ENCODE data around the gene SCAMP1. TPM values are rescaled to one million over a fixed set of nuclear protein-coding genes. Genes with fewer than 3 reads are reported as not detected.

SCAMP1 gene
- polyA plus RNA-seq, 1 of the 3 experiments (the other 2 are of a cell fraction) = 11.5 TPM

DNA sequence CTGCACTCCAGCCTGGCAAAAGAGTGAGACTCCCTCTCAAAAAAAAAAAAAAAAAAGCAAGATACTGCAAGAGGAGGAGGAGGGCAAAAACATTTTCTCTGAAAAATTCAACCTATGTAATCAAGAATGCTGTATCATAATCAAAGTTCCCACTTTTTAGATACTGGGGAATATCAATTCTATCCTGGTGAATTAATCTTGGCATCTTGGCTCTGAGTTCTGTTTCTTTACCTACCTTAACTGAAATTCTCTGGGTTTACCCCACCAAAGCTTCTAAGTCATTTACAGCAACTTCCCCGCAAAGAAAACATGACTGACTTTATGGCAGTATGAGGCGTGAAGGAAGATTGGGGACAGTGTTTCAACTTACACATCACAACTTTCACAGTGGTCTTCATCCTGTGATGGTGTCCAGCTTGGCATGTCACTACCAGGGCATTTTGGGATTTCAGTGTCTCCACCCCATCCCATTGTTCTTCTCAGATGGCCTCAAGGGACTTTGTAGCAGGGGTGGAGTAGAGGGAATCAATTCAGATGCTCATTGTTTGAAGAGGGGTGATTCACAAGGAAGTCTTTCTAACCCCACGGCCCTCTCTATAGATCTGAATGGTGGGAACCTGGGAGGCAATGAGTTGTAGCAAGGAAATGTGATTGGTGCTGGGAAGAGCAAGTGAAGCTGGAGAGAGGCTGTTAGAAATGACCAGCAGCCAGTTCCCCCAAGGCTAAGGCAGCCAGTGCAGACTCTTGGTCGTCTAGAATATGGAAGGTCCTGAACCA lies 130.5 kb downstream of the SCAMP1 start (continued):
- TF ChIP-seq EZH2phosphoT487 (IDR thresholded peaks at IDR 0.05; ENCODE audit: borderline replicate concordance, low read depth) (no peak), POLR2AphosphoS5 (IDR thresholded peaks at IDR 0.05; ENCODE audit: low read depth, low read length) (peak; percentile 57; the same call in 1 of the 2 replicates), RCOR1 (IDR thresholded peaks at IDR 0.05; ENCODE audit: low read length) (no peak), GABPA (IDR thresholded peaks at IDR 0.05; ENCODE audit: low read depth) (no peak), TEAD4 (IDR thresholded peaks at IDR 0.05; ENCODE audit: borderline replicate concordance, insufficient read depth) (no peak), MEF2A (IDR thresholded peaks at IDR 0.05; ENCODE audit: borderline replicate concordance, low read depth) (no peak), YY1 (IDR thresholded peaks at IDR 0.05; ENCODE audit: low read depth) (no peak), NRF1 (IDR thresholded peaks at IDR 0.05; ENCODE audit: low read depth, low read length) (no peak), RAD21 (IDR thresholded peaks at IDR 0.05; ENCODE audit: low read length) (no peak), EP300 (IDR thresholded peaks at IDR 0.05; ENCODE audit: borderline replicate concordance in 1 of 2, low read depth in 1 of 2, low read length in 1 of 2) (0 out of 4 replicates have a peak, but pooled peaks of 1 of the 2 experiments have one; percentile 31)
- TF ChIP-seq, protein P1, sequence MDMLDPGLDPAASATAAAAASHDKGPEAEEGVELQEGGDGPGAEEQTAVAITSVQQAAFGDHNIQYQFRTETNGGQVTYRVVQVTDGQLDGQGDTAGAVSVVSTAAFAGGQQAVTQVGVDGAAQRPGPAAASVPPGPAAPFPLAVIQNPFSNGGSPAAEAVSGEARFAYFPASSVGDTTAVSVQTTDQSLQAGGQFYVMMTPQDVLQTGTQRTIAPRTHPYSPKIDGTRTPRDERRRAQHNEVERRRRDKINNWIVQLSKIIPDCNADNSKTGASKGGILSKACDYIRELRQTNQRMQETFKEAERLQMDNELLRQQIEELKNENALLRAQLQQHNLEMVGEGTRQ (IDR thresholded peaks at IDR 0.05; ENCODE audit: borderline replicate concordance, low read depth, low read length) = no peak

DNA sequence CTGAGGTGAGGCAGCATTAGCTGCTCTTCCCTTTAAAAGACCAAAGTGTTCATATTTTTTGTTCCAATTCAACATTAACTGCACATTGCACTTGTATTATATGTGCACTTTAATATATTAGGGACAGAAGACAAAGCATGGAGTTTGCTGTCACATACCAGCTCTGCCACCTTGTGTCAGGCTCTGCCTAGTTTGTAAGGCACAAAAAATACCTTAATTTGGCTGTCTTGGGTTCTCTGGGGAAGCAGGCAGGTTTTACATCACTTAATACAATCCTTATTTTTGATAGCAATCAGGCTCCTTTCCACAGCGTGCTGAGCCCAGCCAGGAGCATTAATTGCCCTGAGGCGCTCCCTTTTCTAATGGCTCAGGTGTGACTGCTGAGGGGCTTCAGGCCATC lies 131.8 kb downstream of the SCAMP1 start:
- ChIA-PET CTCF (interaction anchor here (0.8 to 2.3 kb wide), 7 partner anchors 13 to 135 kb away, joined by 3 to 10 read pairs (median 4); no protein-coding TSS in a partner anchor), POLR2A (no interaction called here)
- 94% methylated on average over 2 of the region's 2 CpGs for WGBS (ENCODE audit: low lambda C conversion rate)
- no peaks in the 10 kb centered on the region for H3K9me2 ChIP-seq
- peak overlapping the region; percentile 14 to 28; a peak in 2 of 4 replicates for H3K27ac ChIP-seq (ENCODE audit: low read depth in 2 of 2, low read length in 1 of 2)
- no peaks in the 10 kb centered on the region for H4K20me1 ChIP-seq (ENCODE audit: insufficient read depth)
- H3K36me3 ChIP-seq (replicated peaks in 1 of 2; ENCODE audit: control insufficient read depth in 1 of 2, insufficient read depth in 2 of 2, low read length in 1 of 2) = peaks cover 26 to 31% of the 10 kb centered on the region in 2 experiments
- no peak overlapping the region for H3K4me3 ChIP-seq (ENCODE audit: low read depth in 2 of 2, low read length in 1 of 2)
- TF ChIP-seq MXI1 (IDR thresholded peaks at IDR 0.05; ENCODE audit: low read depth, low read length) (no peak), YY1 (IDR thresholded peaks at IDR 0.05; ENCODE audit: low read depth) (no peak), RAD21 (IDR thresholded peaks at IDR 0.05; ENCODE audit: low read length) (peak; percentile 39; the same call in 1 of the 2 replicates)
- H3F3A ChIP-seq (replicated peaks; ENCODE audit: insufficient read depth) = peaks cover 4% of the 10 kb centered on the region
- H3K27me3 ChIP-seq (ENCODE audit: insufficient read depth) = no peaks in the 10 kb centered on the region
- peaks cover 5 to 22% of the 10 kb centered on the region in 2 experiments; a peak in 1 of 4 replicates for H3K4me1 ChIP-seq (ENCODE audit: control insufficient read depth in 1 of 2, insufficient read depth in 2 of 2, low read depth in 1 of 2, low read length in 1 of 2)
- no peaks in the 10 kb centered on the region for H3K9me3 ChIP-seq
- H3K79me2 ChIP-seq (ENCODE audit: insufficient read depth) = peaks cover 78% of the 10 kb centered on the region
- no peak overlapping the region for H3K9ac ChIP-seq
- H2AFZ ChIP-seq (ENCODE audit: low read depth) = no peak overlapping the region
- H3K4me2 ChIP-seq = no peak overlapping the region
- no peak for DNase-seq

DNA sequence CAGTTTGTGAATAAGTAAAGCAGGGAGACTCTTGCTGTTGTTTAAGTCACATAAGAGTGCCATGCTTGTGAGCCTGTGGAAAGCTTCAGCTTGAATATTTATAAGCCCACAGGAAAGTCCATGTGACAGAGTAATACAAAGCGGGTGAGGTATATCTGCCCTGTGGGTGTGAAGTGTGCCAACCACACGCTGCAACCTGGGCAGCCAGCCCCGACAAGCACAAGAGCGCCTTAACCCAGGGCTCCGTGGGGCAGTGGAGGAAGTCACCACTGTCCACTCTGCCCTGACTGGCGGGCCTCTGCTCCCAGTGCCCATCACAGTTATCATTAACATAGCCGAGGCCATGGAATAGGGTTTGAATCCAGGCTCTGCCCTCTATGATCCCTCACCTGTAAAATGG lies 132.2 kb downstream of the SCAMP1 start:
- Histone ChIP-seq H3K4me3 (ENCODE audit: low read depth in 2 of 2, low read length in 1 of 2) (no peak overlapping the region), H3K9me3 (no peaks in the 10 kb centered on the region), H3F3A (replicated peaks; ENCODE audit: insufficient read depth) (peaks cover 4% of the 10 kb centered on the region), H3K27ac (ENCODE audit: low read depth in 2 of 2, low read length in 1 of 2) (peak overlapping the region in 1 of 2 experiments; percentile 28; a peak in 2 of 4 replicates), H3K79me2 (ENCODE audit: insufficient read depth) (peaks cover 80% of the 10 kb centered on the region), H3K4me2 (no peak overlapping the region), H3K36me3 (replicated peaks in 1 of 2; ENCODE audit: control insufficient read depth in 1 of 2, insufficient read depth in 2 of 2, low read length in 1 of 2) (peaks cover 25 to 28% of the 10 kb centered on the region in 2 experiments), H3K9ac (no peak overlapping the region), H3K27me3 (ENCODE audit: insufficient read depth) (no peaks in the 10 kb centered on the region), H3K4me1 (ENCODE audit: control insufficient read depth in 1 of 2, insufficient read depth in 2 of 2, low read depth in 1 of 2, low read length in 1 of 2) (peaks cover 5 to 26% of the 10 kb centered on the region in 2 experiments; a peak in 2 of 4 replicates), H2AFZ (ENCODE audit: low read depth) (no peak overlapping the region), H3K9me2 (no peaks in the 10 kb centered on the region), H4K20me1 (ENCODE audit: insufficient read depth) (no peaks in the 10 kb centered on the region)
- 100% methylated on average over 6 of the region's 7 CpGs for WGBS (ENCODE audit: low lambda C conversion rate)
- ChIA-PET POLR2A (no interaction called here), CTCF (interaction anchor here (1.2 to 2.3 kb wide), 3 partner anchors 12 to 40 kb away, joined by 3 to 10 read pairs (median 4); no protein-coding TSS in a partner anchor)
- DNase-seq = no peak
- TF ChIP-seq, protein P2, sequence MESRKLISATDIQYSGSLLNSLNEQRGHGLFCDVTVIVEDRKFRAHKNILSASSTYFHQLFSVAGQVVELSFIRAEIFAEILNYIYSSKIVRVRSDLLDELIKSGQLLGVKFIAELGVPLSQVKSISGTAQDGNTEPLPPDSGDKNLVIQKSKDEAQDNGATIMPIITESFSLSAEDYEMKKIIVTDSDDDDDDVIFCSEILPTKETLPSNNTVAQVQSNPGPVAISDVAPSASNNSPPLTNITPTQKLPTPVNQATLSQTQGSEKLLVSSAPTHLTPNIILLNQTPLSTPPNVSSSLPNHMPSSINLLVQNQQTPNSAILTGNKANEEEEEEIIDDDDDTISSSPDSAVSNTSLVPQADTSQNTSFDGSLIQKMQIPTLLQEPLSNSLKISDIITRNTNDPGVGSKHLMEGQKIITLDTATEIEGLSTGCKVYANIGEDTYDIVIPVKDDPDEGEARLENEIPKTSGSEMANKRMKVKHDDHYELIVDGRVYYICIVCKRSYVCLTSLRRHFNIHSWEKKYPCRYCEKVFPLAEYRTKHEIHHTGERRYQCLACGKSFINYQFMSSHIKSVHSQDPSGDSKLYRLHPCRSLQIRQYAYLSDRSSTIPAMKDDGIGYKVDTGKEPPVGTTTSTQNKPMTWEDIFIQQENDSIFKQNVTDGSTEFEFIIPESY (IDR thresholded peaks at IDR 0.05; ENCODE audit: borderline replicate concordance, low read depth) = no peak
- no peak for TF ChIP-seq TAF1 (IDR thresholded peaks at IDR 0.05; ENCODE audit: borderline replicate concordance, low read depth, low read length)
- TF ChIP-seq JUND (IDR thresholded peaks at IDR 0.05) = no peak
- TF ChIP-seq, protein P3, sequence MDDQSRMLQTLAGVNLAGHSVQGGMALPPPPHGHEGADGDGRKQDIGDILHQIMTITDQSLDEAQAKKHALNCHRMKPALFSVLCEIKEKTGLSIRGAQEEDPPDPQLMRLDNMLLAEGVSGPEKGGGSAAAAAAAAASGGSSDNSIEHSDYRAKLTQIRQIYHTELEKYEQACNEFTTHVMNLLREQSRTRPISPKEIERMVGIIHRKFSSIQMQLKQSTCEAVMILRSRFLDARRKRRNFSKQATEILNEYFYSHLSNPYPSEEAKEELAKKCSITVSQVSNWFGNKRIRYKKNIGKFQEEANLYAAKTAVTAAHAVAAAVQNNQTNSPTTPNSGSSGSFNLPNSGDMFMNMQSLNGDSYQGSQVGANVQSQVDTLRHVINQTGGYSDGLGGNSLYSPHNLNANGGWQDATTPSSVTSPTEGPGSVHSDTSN (IDR thresholded peaks at IDR 0.05) = no peak
- TF ChIP-seq RAD21 (IDR thresholded peaks at IDR 0.05; ENCODE audit: low read length) = no peak
- no peak for TF ChIP-seq RXRA (IDR thresholded peaks at IDR 0.05; ENCODE audit: borderline replicate concordance, low read depth)
- TF ChIP-seq TCF12 (IDR thresholded peaks at IDR 0.05) = no peak
- TF ChIP-seq FOSL2 (IDR thresholded peaks at IDR 0.05; ENCODE audit: borderline replicate concordance, low read depth) = no peak
- TF ChIP-seq CHD2 (IDR thresholded peaks at IDR 0.05; ENCODE audit: low read length, partially characterized antibody) = no peak
- no peak for TF ChIP-seq RCOR1 (IDR thresholded peaks at IDR 0.05; ENCODE audit: low read length)
- TF ChIP-seq TEAD4 (IDR thresholded peaks at IDR 0.05; ENCODE audit: borderline replicate concordance, insufficient read depth) = no peak
- TF ChIP-seq, protein P4, sequence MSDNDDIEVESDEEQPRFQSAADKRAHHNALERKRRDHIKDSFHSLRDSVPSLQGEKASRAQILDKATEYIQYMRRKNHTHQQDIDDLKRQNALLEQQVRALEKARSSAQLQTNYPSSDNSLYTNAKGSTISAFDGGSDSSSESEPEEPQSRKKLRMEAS (IDR thresholded peaks at IDR 0.05; ENCODE audit: low read depth) = no peak
